Measurements from ENCODE around the gene TSPO2. TPM values are rescaled to one million over a fixed set of nuclear protein-coding genes. Genes with fewer than 3 reads are reported as not detected.

Gene TSPO2
- total and polyA plus RNA-seq, 2 donors (not counting 3 experiments of a cell fraction or from before 2014, with no cell fraction given): not detected

GRCh38 chr6:41033776-41034175 is 8.5 kb upstream of the TSPO2 start:
- no peaks in the 10 kb centered on the region for H3K9me1 ChIP-seq (replicated peaks; ENCODE audit: control insufficient read depth, extremely low read depth, insufficient read depth, low read length)
- TF ChIP-seq MAX (IDR thresholded peaks at IDR 0.05; ENCODE audit: insufficient read depth, insufficient read length) (no peak), GATA2 (IDR thresholded peaks at IDR 0.05; ENCODE audit: insufficient read depth, insufficient read length, low read depth, low read length) (no peak), EZH2 (IDR thresholded peaks at IDR 0.05; ENCODE audit: borderline replicate concordance, low read depth, low read length, severe bottlenecking) (no peak), CTCF (IDR thresholded peaks at IDR 0.05; ENCODE audit: extremely low read depth in 1 of 2, insufficient read depth in 1 of 2, low read depth in 1 of 2, low read length in 2 of 2) (no peak), JUN (IDR thresholded peaks at IDR 0.05; ENCODE audit: borderline replicate concordance, insufficient read depth, insufficient read length, low read depth) (no peak), MYC (IDR thresholded peaks at IDR 0.05; ENCODE audit: low read depth, low read length) (no peak), FOS (IDR thresholded peaks at IDR 0.05; ENCODE audit: borderline replicate concordance, insufficient read depth, low read length) (no peak), POLR2A (IDR thresholded peaks at IDR 0.05; ENCODE audit: low read depth, low read length) (no peak), POLR2AphosphoS5 (IDR thresholded peaks at IDR 0.05; ENCODE audit: insufficient read depth, low read depth, low read length) (no peak)
- no TSS peak for BruUV-seq (replicated peaks)

More at GRCh38 chr6:41033776-41034175, 8.5 kb upstream of the TSPO2 start:
- no peaks in the 10 kb centered on the region for H3K36me3 ChIP-seq (ENCODE audit: control insufficient read depth in 2 of 2, extremely low read depth in 1 of 2, insufficient read depth in 2 of 2, low read length in 2 of 2)
- H3K4me3 ChIP-seq (replicated peaks in 1 of 3; ENCODE audit: insufficient read depth in 1 of 3, low read depth in 1 of 3, low read length in 3 of 3): no peak overlapping the region
- dilution Hi-C loops (cut with MboI; ENCODE audit: extremely low pct_ligation_motif_present, low sequenced_read_pairs): no loop called here
- no peak for FAIRE-seq
- ChIA-PET POLR2A (no interaction called here), CTCF (no interaction called here)
- intact Hi-C loops (cut with micrococcal nuclease): no loop called here
- DNase-seq (ENCODE audit: low read depth, low spot score): no peak
- H3K4me1 ChIP-seq (ENCODE audit: control insufficient read depth, extremely low read depth, insufficient read depth, low read length): no peaks in the 10 kb centered on the region
- H3K4me2 ChIP-seq (ENCODE audit: insufficient read depth, low read length): no peak overlapping the region
- H3K27me3 ChIP-seq (ENCODE audit: control insufficient read depth in 2 of 2, insufficient read depth in 2 of 2, low read length in 2 of 2): peaks cover 0 to 6% of the 10 kb centered on the region in 2 experiments
- H3K9ac ChIP-seq (replicated peaks; ENCODE audit: extremely low read depth, insufficient read depth, low read length): no peak overlapping the region
- H4K20me1 ChIP-seq (replicated peaks; ENCODE audit: control insufficient read depth, extremely low read depth, insufficient read depth, low read length): no peaks in the 10 kb centered on the region
- no peak overlapping the region for H3K27ac ChIP-seq (ENCODE audit: insufficient read depth, low read depth, low read length)
- no peaks in the 10 kb centered on the region for H3K9me3 ChIP-seq (replicated peaks; ENCODE audit: control insufficient read depth, insufficient read depth, low read length)
- H3K79me2 ChIP-seq (ENCODE audit: control insufficient read depth, insufficient read depth, low read length): no peaks in the 10 kb centered on the region
- no peak overlapping the region for H2AFZ ChIP-seq (ENCODE audit: low read depth, low read length)
